ENCODE measurements around the gene KIF2A. TPM values are rescaled to one million over a fixed set of nuclear protein-coding genes. Genes with fewer than 3 reads are reported as not detected.

The KIF2A gene
- total and polyA plus RNA-seq, 2 donors (not counting 3 experiments of a cell fraction or from before 2014, with no cell fraction given), result 17.1 to 65.1 TPM

- intact Hi-C loops (cut with micrococcal nuclease), result no loop called here
- no peaks in the 10 kb centered on the region for H3K27me3 ChIP-seq (ENCODE audit: control insufficient read depth in 2 of 2, insufficient read depth in 2 of 2, low read length in 2 of 2)
- no peak overlapping the region for H3K9ac ChIP-seq (replicated peaks; ENCODE audit: extremely low read depth, insufficient read depth, low read length)
- peaks cover 83% of the 10 kb centered on the region for H3K79me2 ChIP-seq (ENCODE audit: control insufficient read depth, insufficient read depth, low read length)
- BruUV-seq (replicated peaks), result no TSS peak
- POLR2A ChIA-PET, result no interaction called here
- DNase-seq (ENCODE audit: low read depth, low spot score) (no peak), FAIRE-seq (no peak)
- H2AFZ ChIP-seq (ENCODE audit: low read depth, low read length), result no peak overlapping the region
- CTCF ChIA-PET, result no interaction called here
- dilution Hi-C loops (cut with MboI; ENCODE audit: extremely low pct_ligation_motif_present, low sequenced_read_pairs), result no loop called here
- H3K4me1 ChIP-seq (ENCODE audit: control insufficient read depth, extremely low read depth, insufficient read depth, low read length), result peaks cover 5% of the 10 kb centered on the region
- H3K4me3 ChIP-seq (replicated peaks in 1 of 3; ENCODE audit: insufficient read depth in 1 of 3, low read depth in 1 of 3, low read length in 3 of 3), result no peak overlapping the region
- H3K4me2 ChIP-seq (ENCODE audit: insufficient read depth, low read length), result no peak overlapping the region
- no peaks in the 10 kb centered on the region for H3K9me1 ChIP-seq (replicated peaks; ENCODE audit: control insufficient read depth, extremely low read depth, insufficient read depth, low read length)
- H3K9me3 ChIP-seq (replicated peaks; ENCODE audit: control insufficient read depth, insufficient read depth, low read length), result no peaks in the 10 kb centered on the region
- H3K36me3 ChIP-seq (ENCODE audit: control insufficient read depth in 2 of 2, extremely low read depth in 1 of 2, insufficient read depth in 2 of 2, low read length in 2 of 2), result no peaks in the 10 kb centered on the region
- H3K27ac ChIP-seq (ENCODE audit: insufficient read depth, low read depth, low read length), result no peak overlapping the region
- TF ChIP-seq GATA2 (IDR thresholded peaks at IDR 0.05; ENCODE audit: insufficient read depth, insufficient read length, low read depth, low read length) (no peak), POLR2AphosphoS5 (IDR thresholded peaks at IDR 0.05; ENCODE audit: insufficient read depth, low read depth, low read length) (no peak), POLR2A (IDR thresholded peaks at IDR 0.05; ENCODE audit: low read depth, low read length) (no peak), MAX (IDR thresholded peaks at IDR 0.05; ENCODE audit: insufficient read depth, insufficient read length) (no peak), MYC (IDR thresholded peaks at IDR 0.05; ENCODE audit: low read depth, low read length) (no peak), CTCF (IDR thresholded peaks at IDR 0.05; ENCODE audit: extremely low read depth in 1 of 2, insufficient read depth in 1 of 2, low read depth in 1 of 2, low read length in 2 of 2) (no peak), EZH2 (IDR thresholded peaks at IDR 0.05; ENCODE audit: borderline replicate concordance, low read depth, low read length, severe bottlenecking) (no peak), FOS (IDR thresholded peaks at IDR 0.05; ENCODE audit: borderline replicate concordance, insufficient read depth, low read length) (no peak), JUN (IDR thresholded peaks at IDR 0.05; ENCODE audit: borderline replicate concordance, insufficient read depth, insufficient read length, low read depth) (no peak)
- peaks cover 8% of the 10 kb centered on the region for H4K20me1 ChIP-seq (replicated peaks; ENCODE audit: control insufficient read depth, extremely low read depth, insufficient read depth, low read length)
Observed at GRCh38 chr5:62326302-62326701, 20.3 kb downstream of the KIF2A start.

All from endothelial cell of umbilical vein (primary cell).